PC-9 (cell line): ENCODE data around the gene SORCS2. TPM values are rescaled to one million over a fixed set of nuclear protein-coding genes. Genes with fewer than 3 reads are reported as not detected.

Source experiments
- BruUV-seq: library from RNA; stranded (reverse); fragments of 400-500 nt; replicated peaks from 2 replicates; lab custom pipeline; 2021; lab: Mats Ljungman, UMichigan
- CTCF ChIA-PET: fragments of 300-600 bp; sonication (Branson Sonifier 250); formaldehyde crosslinking; loops from one replicate; lab custom pipeline; 2022; ENCODE audit warnings: antibody characterized with exemption; lab: Charles Lee
- POLR2A ChIA-PET: fragments of 300-600 bp; sonication (Branson Sonifier 250); formaldehyde crosslinking; loops from one replicate; lab custom pipeline; 2022; ENCODE audit warnings: antibody characterized with exemption; ENCODE audit not compliant: unreplicated experiment; lab: Charles Lee
- DNase-seq, 2 experiments: peaks; one replicate each; pipeline versions ENCODE4 v3.0.0 to v3.0.0-alpha.2; 2015 to 2022; ENCODE audit warnings: mixed read lengths in 1 of 2
- H2AFZ ChIP-seq: fragments of 200-600 bp; sonication (generic); 2 replicates; pipeline ENCODE4 v1.8.1; 2017; ENCODE audit warnings: antibody characterized with exemption
- H3F3A ChIP-seq: fragments of 200-600 bp; sonication (generic); 2 replicates; pipeline ENCODE4 v1.8.1; 2017; ENCODE audit warnings: antibody characterized with exemption, mild to moderate bottlenecking, low read depth; ENCODE audit not compliant: insufficient read depth
- H3K27ac ChIP-seq: fragments of 200-600 bp; sonication (generic); 2 replicates; pipeline ENCODE4 v1.6.1; 2016; ENCODE audit warnings: mixed run types
- H3K27me3 ChIP-seq: fragments of 200-600 bp; sonication (generic); 2 replicates; pipeline ENCODE4 v1.6.1; 2016; ENCODE audit warnings: low read depth, mixed run types; ENCODE audit not compliant: insufficient read depth
- H3K36me3 ChIP-seq: fragments of 200-600 bp; sonication (generic); 2 replicates; pipeline ENCODE4 v1.6.1; 2016; ENCODE audit warnings: low read depth, mixed run types
- H3K4me1 ChIP-seq: fragments of 200-600 bp; sonication (generic); replicated peaks from 2 replicates; pipeline ENCODE4 v1.6.1; 2016; ENCODE audit warnings: mixed run types; ENCODE audit not compliant: insufficient read depth
- H3K4me2 ChIP-seq: fragments of 200-600 bp; sonication (generic); 2 replicates; pipeline ENCODE4 v1.6.1; 2017; ENCODE audit warnings: mixed run types
- H3K4me3 ChIP-seq: fragments of 200-600 bp; sonication (generic); 2 replicates; pipeline ENCODE4 v1.6.1; 2016; ENCODE audit warnings: mixed run types
- H3K79me2 ChIP-seq: fragments of 200-600 bp; sonication (generic); 2 replicates; pipeline ENCODE4 v1.6.1; 2017; ENCODE audit warnings: low read depth, mixed run types
- H3K9me2 ChIP-seq: fragments of 200-600 bp; sonication (generic); 2 replicates; pipeline ENCODE4 v1.8.1; 2017; ENCODE audit warnings: mild to moderate bottlenecking; ENCODE audit not compliant: insufficient read depth
- H3K9me3 ChIP-seq: fragments of 200-600 bp; sonication (generic); 2 replicates; pipeline ENCODE4 v1.8.1; 2016; ENCODE audit warnings: low read depth; ENCODE audit not compliant: insufficient read depth
- H4K20me1 ChIP-seq: fragments of 200-600 bp; sonication (generic); 2 replicates; pipeline ENCODE4 v1.8.1; 2017; ENCODE audit not compliant: insufficient read depth
- EZH2 ChIP-seq: fragments of 200-600 bp; sonication (generic); IDR thresholded peaks from 2 replicates; pipeline ENCODE4 v1.8.0; 2017; ENCODE audit warnings: antibody characterized with exemption, low read depth
- intact Hi-C: fragments of 100-400 bp; cut with micrococcal nuclease; formaldehyde crosslinking; loops from one replicate; pipeline ENCODE4 v1.10.0; 2022; ENCODE audit not compliant: unreplicated experiment
- total RNA-seq: library from RNA; stranded (reverse); gene quantifications from 2 replicates; pipeline ENCODE4 v1.2.3, GENCODE V29; 2021
- TF ChIP-seq, protein P1 (sequence below): fragments of 200-600 bp; sonication (generic); conservative IDR thresholded peaks from 2 replicates; pipeline ENCODE4 v1.6.1; 2017; ENCODE audit warnings: mixed run types, antibody characterized with exemption, mild to moderate bottlenecking, moderate library complexity

The SORCS2 gene
- total RNA-seq, 1 experiment from 2014 or later, result 25.8 TPM

DNA sequence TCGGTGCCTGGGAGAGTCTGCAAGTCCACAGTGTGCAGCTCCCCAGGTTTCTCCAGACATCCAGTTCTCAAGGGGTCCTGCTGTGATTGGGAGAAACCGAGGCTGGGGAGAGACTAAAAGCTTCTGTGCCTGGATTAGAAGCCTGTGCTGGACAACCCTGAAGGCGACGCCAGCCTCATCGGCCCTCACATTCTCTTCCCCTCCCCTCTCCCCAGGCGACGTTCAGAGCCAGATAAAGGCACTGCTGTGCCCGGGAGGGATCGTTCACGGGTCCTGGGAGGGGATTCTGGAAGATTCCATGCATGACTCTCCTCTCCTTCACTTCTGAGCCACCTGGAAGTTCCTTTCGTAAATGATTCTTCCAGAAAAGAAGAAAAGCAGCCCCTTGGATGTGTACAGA, 114.6 kb downstream of the SORCS2 start:
- ChIA-PET CTCF (no interaction called here), POLR2A (no interaction called here)
- TF ChIP-seq, protein P1, sequence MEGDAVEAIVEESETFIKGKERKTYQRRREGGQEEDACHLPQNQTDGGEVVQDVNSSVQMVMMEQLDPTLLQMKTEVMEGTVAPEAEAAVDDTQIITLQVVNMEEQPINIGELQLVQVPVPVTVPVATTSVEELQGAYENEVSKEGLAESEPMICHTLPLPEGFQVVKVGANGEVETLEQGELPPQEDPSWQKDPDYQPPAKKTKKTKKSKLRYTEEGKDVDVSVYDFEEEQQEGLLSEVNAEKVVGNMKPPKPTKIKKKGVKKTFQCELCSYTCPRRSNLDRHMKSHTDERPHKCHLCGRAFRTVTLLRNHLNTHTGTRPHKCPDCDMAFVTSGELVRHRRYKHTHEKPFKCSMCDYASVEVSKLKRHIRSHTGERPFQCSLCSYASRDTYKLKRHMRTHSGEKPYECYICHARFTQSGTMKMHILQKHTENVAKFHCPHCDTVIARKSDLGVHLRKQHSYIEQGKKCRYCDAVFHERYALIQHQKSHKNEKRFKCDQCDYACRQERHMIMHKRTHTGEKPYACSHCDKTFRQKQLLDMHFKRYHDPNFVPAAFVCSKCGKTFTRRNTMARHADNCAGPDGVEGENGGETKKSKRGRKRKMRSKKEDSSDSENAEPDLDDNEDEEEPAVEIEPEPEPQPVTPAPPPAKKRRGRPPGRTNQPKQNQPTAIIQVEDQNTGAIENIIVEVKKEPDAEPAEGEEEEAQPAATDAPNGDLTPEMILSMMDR, result no peak
- no peak for TF ChIP-seq EZH2
- Histone ChIP-seq H3K27me3 (no peaks in the 10 kb centered on the region), H3K4me3 (no peak overlapping the region), H3K4me2 (no peak overlapping the region), H3K27ac (no peak overlapping the region), H3K79me2 (no peaks in the 10 kb centered on the region), H3K36me3 (no peaks in the 10 kb centered on the region), H2AFZ (no peak overlapping the region), H3K4me1 (no peaks in the 10 kb centered on the region), H3K9me3 (no peaks in the 10 kb centered on the region), H3F3A (no peaks in the 10 kb centered on the region), H4K20me1 (no peaks in the 10 kb centered on the region), H3K9me2 (no peaks in the 10 kb centered on the region)
- BruUV-seq, result no TSS peak
- intact Hi-C loops, result no loop called here
- no peak for DNase-seq

DNA sequence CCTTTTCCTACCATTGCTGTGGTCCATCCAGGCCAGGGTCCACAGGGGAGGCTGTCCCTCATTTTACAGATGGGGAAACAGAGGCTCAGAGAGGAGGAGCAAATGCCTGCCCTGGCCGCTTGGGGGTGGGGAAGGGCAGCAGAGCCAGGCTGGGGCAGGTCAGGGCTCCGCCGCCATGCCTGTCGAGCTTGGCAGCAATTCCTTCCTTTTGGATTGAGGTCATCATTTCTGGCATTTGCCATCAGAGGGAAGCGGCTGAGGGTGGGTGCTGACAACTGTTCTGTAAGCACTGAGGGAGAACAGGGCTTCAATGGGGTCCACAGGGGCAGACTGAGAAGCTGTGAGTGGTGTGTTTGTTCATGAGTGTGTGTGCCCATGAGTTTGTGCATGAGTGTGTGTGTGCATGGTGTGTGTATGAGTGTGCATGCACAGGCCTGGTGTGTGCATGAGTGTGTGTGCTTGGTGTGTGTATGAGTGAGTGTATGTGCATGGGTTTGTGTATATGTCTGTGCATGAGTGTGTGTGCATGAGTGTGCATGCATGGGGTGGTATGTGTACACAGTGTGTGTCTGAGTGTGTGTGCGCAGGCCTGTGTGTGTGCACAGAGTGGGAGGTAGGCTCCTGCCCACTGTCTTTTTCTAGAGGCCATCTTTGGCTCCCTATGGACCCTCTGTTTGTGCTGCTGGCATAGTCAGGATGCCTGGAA, 115.2 kb downstream of the SORCS2 start:
- intact Hi-C loops, result no loop called here
- Histone ChIP-seq H3K36me3 (no peaks in the 10 kb centered on the region), H2AFZ (no peak overlapping the region), H3K9me3 (no peaks in the 10 kb centered on the region), H3K4me1 (no peaks in the 10 kb centered on the region), H3K79me2 (no peaks in the 10 kb centered on the region), H3K4me2 (no peak overlapping the region), H3F3A (no peaks in the 10 kb centered on the region), H3K4me3 (no peak overlapping the region), H3K27me3 (no peaks in the 10 kb centered on the region), H3K27ac (no peak overlapping the region), H3K9me2 (no peaks in the 10 kb centered on the region), H4K20me1 (no peaks in the 10 kb centered on the region)
- DNase-seq, result no peak
- ChIA-PET CTCF (no interaction called here), POLR2A (no interaction called here)
- BruUV-seq, result no TSS peak
- no peak for TF ChIP-seq EZH2
- TF ChIP-seq, protein P1, result no peak

DNA sequence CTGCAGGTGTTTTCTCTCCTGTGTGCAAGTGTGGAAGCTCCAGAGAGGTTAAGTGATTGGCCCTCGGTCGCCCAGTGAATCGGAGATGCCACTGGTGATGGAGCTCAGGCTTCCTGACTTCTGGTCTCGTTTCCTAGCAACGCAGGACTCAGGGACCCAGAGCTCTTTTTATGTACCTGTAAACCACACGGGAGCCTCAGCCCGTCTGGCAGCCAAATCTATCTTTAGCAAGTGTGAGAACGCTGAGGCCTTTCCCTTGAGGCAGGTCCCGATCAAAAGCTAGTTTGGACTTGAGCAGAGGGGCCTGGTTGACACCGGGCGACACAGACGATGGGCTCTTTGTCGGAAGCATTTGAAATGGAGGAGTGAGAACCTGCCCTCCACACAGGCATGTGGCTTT, 116.8 kb downstream of the SORCS2 start:
- BruUV-seq, result no TSS peak
- no peaks in the 10 kb centered on the region for H3K79me2 ChIP-seq
- H3K4me1 ChIP-seq, result no peaks in the 10 kb centered on the region
- CTCF ChIA-PET, result no interaction called here
- intact Hi-C loops, result no loop called here
- POLR2A ChIA-PET, result no interaction called here
- no peaks in the 10 kb centered on the region for H3K27me3 ChIP-seq
- H4K20me1 ChIP-seq, result no peaks in the 10 kb centered on the region
- no peaks in the 10 kb centered on the region for H3F3A ChIP-seq
- no peaks in the 10 kb centered on the region for H3K9me2 ChIP-seq
- no peak overlapping the region for H3K4me3 ChIP-seq
- H3K36me3 ChIP-seq, result no peaks in the 10 kb centered on the region
- H3K27ac ChIP-seq, result no peak overlapping the region
- no peak overlapping the region for H3K4me2 ChIP-seq
- no peaks in the 10 kb centered on the region for H3K9me3 ChIP-seq
- TF ChIP-seq EZH2, result no peak
- TF ChIP-seq, protein P1, result no peak
- DNase-seq, result no peak
- no peak overlapping the region for H2AFZ ChIP-seq
